Suprapubic skin (tissue), 4 donors: ENCODE results near the gene SEC61G.

Experiments
- POLR2A ChIP-seq, 2 donors: fragments of 450-650 bp; IDR thresholded peaks; one replicate each; pipeline ENCODE4 v1.6.1; 2017; ENCODE audit warnings: antibody characterized with exemption in 2 of 2, mild to moderate bottlenecking in 2 of 2, moderate library complexity in 2 of 2
- POLR2AphosphoS5 ChIP-seq, 3 donors: sonication (generic); formaldehyde crosslinking; IDR thresholded peaks; one replicate each; pipeline ENCODE4 v1.6.1; 2017; ENCODE audit warnings: antibody characterized with exemption in 3 of 3
- TF ChIP-seq, protein P1 (sequence below), 2 donors: fragments of 200-600 bp in 1 of 2; fragments of 450-650 bp in 1 of 2; sonication (generic) in 1 of 2; IDR thresholded peaks; one replicate each; pipeline ENCODE4 v1.5.1; 2016 to 2019; ENCODE audit warnings: antibody characterized with exemption in 2 of 2, mild to moderate bottlenecking in 1 of 2, moderate library complexity in 1 of 2

DNA sequence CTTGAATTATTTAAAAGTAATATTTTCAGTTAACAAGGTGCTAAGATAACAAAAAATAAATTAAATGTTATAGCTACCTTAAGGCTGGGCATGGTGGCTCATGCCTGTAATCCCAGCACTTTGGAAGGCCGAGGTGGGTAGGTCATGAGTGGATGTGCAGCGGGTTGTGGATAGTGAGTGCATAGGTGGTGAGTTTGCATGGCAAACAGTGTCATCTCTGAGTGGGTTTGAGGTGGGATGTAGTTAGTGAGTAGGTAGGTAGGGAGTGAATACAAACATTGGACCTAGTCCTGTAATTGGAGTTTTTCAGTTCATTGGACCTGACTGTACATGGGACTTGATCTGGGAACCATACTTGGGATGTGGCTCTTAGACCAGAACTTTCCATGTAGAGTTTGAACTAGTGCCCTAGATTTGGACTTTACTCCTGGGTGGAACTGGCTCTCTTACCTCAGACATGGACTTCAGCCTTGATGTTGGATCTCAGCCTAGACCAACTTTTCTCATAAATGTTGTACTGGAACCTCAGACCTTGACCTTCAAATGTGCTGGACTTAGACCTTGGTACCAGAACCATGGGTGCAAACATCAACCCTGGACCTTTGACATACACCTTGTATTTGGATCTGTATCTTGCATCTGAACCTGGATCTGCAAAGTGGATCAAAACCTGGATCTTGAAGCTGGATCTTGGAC lies 47.0 kb downstream of the SEC61G start:
- TF ChIP-seq, protein P1, sequence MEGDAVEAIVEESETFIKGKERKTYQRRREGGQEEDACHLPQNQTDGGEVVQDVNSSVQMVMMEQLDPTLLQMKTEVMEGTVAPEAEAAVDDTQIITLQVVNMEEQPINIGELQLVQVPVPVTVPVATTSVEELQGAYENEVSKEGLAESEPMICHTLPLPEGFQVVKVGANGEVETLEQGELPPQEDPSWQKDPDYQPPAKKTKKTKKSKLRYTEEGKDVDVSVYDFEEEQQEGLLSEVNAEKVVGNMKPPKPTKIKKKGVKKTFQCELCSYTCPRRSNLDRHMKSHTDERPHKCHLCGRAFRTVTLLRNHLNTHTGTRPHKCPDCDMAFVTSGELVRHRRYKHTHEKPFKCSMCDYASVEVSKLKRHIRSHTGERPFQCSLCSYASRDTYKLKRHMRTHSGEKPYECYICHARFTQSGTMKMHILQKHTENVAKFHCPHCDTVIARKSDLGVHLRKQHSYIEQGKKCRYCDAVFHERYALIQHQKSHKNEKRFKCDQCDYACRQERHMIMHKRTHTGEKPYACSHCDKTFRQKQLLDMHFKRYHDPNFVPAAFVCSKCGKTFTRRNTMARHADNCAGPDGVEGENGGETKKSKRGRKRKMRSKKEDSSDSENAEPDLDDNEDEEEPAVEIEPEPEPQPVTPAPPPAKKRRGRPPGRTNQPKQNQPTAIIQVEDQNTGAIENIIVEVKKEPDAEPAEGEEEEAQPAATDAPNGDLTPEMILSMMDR (IDR thresholded peaks at IDR 0.05): no peak
- TF ChIP-seq POLR2A (IDR thresholded peaks at IDR 0.05): no peak
- TF ChIP-seq POLR2AphosphoS5 (IDR thresholded peaks at IDR 0.05): no peak
